IMR-90 (cell line): ENCODE data around the gene UGGT2. TPM values are rescaled to one million over a fixed set of nuclear protein-coding genes. Genes with fewer than 3 reads are reported as not detected.

Experiments
- ATAC-seq: fragments of 200-7000 bp; cut with Tn5 transposase; 2 replicates; pipeline ENCODE4 v1.9.1; 2020; ENCODE audit warnings: low read depth, mild to moderate bottlenecking, moderate library complexity
- BruUV-seq: library from RNA; stranded (reverse); fragments of 400-500 nt; replicated peaks from 2 replicates; lab custom pipeline; 2021; lab: Mats Ljungman, UMichigan
- CTCF ChIA-PET: fragments of 300-600 bp; formaldehyde crosslinking; extraction: SDS; loops from one replicate; lab custom pipeline; 2021; ENCODE audit warnings: antibody characterized with exemption; lab: Yijun Ruan, JAX
- POLR2A ChIA-PET: fragments of 300-600 bp; sonication (Branson Sonifier 250); formaldehyde crosslinking; loops from one replicate; lab custom pipeline; 2022; ENCODE audit warnings: antibody characterized with exemption; ENCODE audit not compliant: unreplicated experiment; lab: Charles Lee
- DNase-seq: peaks from one replicate; pipeline ENCODE4 v3.0.0; 2013
- H2AFZ ChIP-seq: replicated peaks from 2 replicates; pipeline ENCODE3; 2013; ENCODE audit warnings: low read length, mild to moderate bottlenecking; ENCODE audit not compliant: poor library complexity
- H2AK5ac ChIP-seq: 2 replicates; pipeline ENCODE4 v1.6.1; 2013; ENCODE audit warnings: low read depth, low read length, inconsistent platforms
- H2AK9ac ChIP-seq: replicated peaks from 2 replicates; pipeline ENCODE3; 2013; ENCODE audit warnings: mild to moderate bottlenecking, low read depth, low read length, moderate library complexity; ENCODE audit not compliant: poor library complexity
- H2BK120ac ChIP-seq: 2 replicates; pipeline ENCODE4 v1.6.1; 2013; ENCODE audit warnings: low read depth, low read length, inconsistent platforms
- H2BK15ac ChIP-seq: 3 replicates; pipeline ENCODE4 v1.6.1; 2013; ENCODE audit warnings: low read depth, low read length, inconsistent platforms
- H2BK20ac ChIP-seq: 2 replicates; pipeline ENCODE4 v1.6.1; 2013; ENCODE audit warnings: low read depth, mild to moderate bottlenecking, inconsistent platforms, low read length, moderate library complexity
- H2BK5ac ChIP-seq: 2 replicates; pipeline ENCODE4 v1.6.1; 2013; ENCODE audit warnings: mild to moderate bottlenecking, low read depth, low read length, inconsistent platforms; ENCODE audit not compliant: poor library complexity, severe bottlenecking
- H3K14ac ChIP-seq: replicated peaks from 2 replicates; pipeline ENCODE4 v1.6.1; 2013; ENCODE audit warnings: low read depth, low read length, inconsistent platforms
- H3K18ac ChIP-seq: 2 replicates; pipeline ENCODE4 v1.6.1; 2013; ENCODE audit warnings: low read depth, low read length, control low read depth
- H3K23ac ChIP-seq: 2 replicates; pipeline ENCODE4 v1.6.1; 2013; ENCODE audit warnings: low read depth, low read length, inconsistent platforms
- H3K27ac ChIP-seq: 2 replicates; pipeline ENCODE4 v1.5.1; 2013; ENCODE audit warnings: mild to moderate bottlenecking, control low read depth, low read length; ENCODE audit not compliant: insufficient read depth
- H3K27me3 ChIP-seq: 2 replicates; pipeline ENCODE4 v1.6.1; 2013; ENCODE audit warnings: low read length; ENCODE audit not compliant: control insufficient read depth, insufficient read depth
- H3K36me3 ChIP-seq: 2 replicates; pipeline ENCODE4 v1.6.1; 2013; ENCODE audit warnings: low read length, mixed read lengths; ENCODE audit not compliant: control insufficient read depth, insufficient read depth
- H3K4ac ChIP-seq: 2 replicates; pipeline ENCODE4 v1.6.1; 2013; ENCODE audit warnings: low read depth, low read length, inconsistent platforms
- H3K4me1 ChIP-seq: 2 replicates; pipeline ENCODE4 v1.6.1; 2013; ENCODE audit warnings: low read length, mixed read lengths; ENCODE audit not compliant: control insufficient read depth, insufficient read depth
- H3K4me2 ChIP-seq: 2 replicates; pipeline ENCODE4 v1.6.1; 2013; ENCODE audit warnings: low read depth, mild to moderate bottlenecking, control low read depth, low read length, moderate library complexity
- H3K4me3 ChIP-seq: 2 replicates; pipeline ENCODE4 v1.5.1; 2013; ENCODE audit warnings: low read depth, mild to moderate bottlenecking, control low read depth, low read length, moderate library complexity; ENCODE audit not compliant: insufficient read depth
- H3K56ac ChIP-seq: 2 replicates; pipeline ENCODE4 v1.6.1; 2013; ENCODE audit warnings: low read length, inconsistent platforms; ENCODE audit not compliant: insufficient read depth; ENCODE audit errors: extremely low read depth
- H3K79me1 ChIP-seq, 2 experiments: 2 replicates each; pipeline ENCODE4 v1.6.1; 2013; ENCODE audit warnings: low read length in 2 of 2, inconsistent platforms in 1 of 2, low read depth in 1 of 2
- H3K9ac ChIP-seq: 2 replicates; pipeline ENCODE4 v1.6.1; 2013; ENCODE audit warnings: low read depth, low read length, control low read depth
- H3K9me1 ChIP-seq: 2 replicates; pipeline ENCODE4 v1.6.1; 2013; ENCODE audit warnings: low read length, inconsistent platforms; ENCODE audit not compliant: insufficient read depth
- H3K9me3 ChIP-seq: 2 replicates; pipeline ENCODE4 v1.6.1; 2013; ENCODE audit warnings: low read length; ENCODE audit not compliant: control insufficient read depth, insufficient read depth
- H4K20me1 ChIP-seq: 2 replicates; pipeline ENCODE4 v1.6.1; 2013; ENCODE audit warnings: low read length, inconsistent platforms; ENCODE audit not compliant: insufficient read depth
- H4K5ac ChIP-seq: 2 replicates; pipeline ENCODE4 v1.6.1; 2013; ENCODE audit warnings: mild to moderate bottlenecking, low read depth, low read length, control low read depth
- H4K8ac ChIP-seq, 2 experiments: 2 replicates each; pipeline ENCODE4 v1.6.1; 2013; ENCODE audit warnings: low read depth in 2 of 2, low read length in 2 of 2, control low read depth in 1 of 2, inconsistent platforms in 1 of 2
- H4K91ac ChIP-seq: 2 replicates; pipeline ENCODE4 v1.6.1; 2013; ENCODE audit warnings: low read depth, low read length, inconsistent platforms; ENCODE audit not compliant: insufficient read depth
- BHLHE40 ChIP-seq: fragments of 150-350 bp; IDR thresholded peaks from 2 replicates; pipeline ENCODE4 v1.6.1; 2016; ENCODE audit warnings: mild to moderate bottlenecking, low read depth, low read length
- ELK1 ChIP-seq: fragments of 150-350 bp; IDR thresholded peaks from 2 replicates; pipeline ENCODE4 v1.6.1; 2016; ENCODE audit warnings: low read depth, mild to moderate bottlenecking, low read length, moderate library complexity, borderline replicate concordance
- FOS ChIP-seq: fragments of 150-350 bp; IDR thresholded peaks from 2 replicates; pipeline ENCODE4 v1.6.1; 2016; ENCODE audit warnings: low read depth, low read length
- MAZ ChIP-seq: IDR thresholded peaks from 2 replicates; pipeline ENCODE4 v1.6.1; 2012; ENCODE audit warnings: low read depth, mild to moderate bottlenecking, low read length, improper control_type of control experiment, moderate library complexity, borderline replicate concordance
- MXI1 ChIP-seq: IDR thresholded peaks from 2 replicates; pipeline ENCODE4 v1.6.1; 2012; ENCODE audit warnings: low read depth, mild to moderate bottlenecking, low read length, moderate library complexity, borderline replicate concordance
- NFE2L2 ChIP-seq: fragments of 150-350 bp; IDR thresholded peaks from 2 replicates; pipeline ENCODE4 v1.6.1; 2016; ENCODE audit warnings: low read depth, mild to moderate bottlenecking, low read length
- RCOR1 ChIP-seq: IDR thresholded peaks from 2 replicates; pipeline ENCODE4 v1.6.1; 2012; ENCODE audit warnings: mild to moderate bottlenecking, low read length, improper control_type of control experiment; ENCODE audit not compliant: insufficient replicate concordance
- SMC3 ChIP-seq: fragments of 150-350 bp; IDR thresholded peaks from 2 replicates; pipeline ENCODE4 v1.6.1; 2016; ENCODE audit warnings: low read depth, mild to moderate bottlenecking, antibody characterized with exemption, low read length, moderate library complexity
- USF2 ChIP-seq: fragments of 150-350 bp; IDR thresholded peaks from 2 replicates; pipeline ENCODE4 v1.6.1; 2017; ENCODE audit warnings: mild to moderate bottlenecking, antibody characterized with exemption, low read length, low read depth
- WGBS, 2 experiments: methylation state at CpG; one replicate each; pipeline versions ENCODE4 v1.1.5 to v1.1.7; 2013; ENCODE audit warnings: missing lambda C conversion rate in 2 of 2; ENCODE audit not compliant: insufficient read length in 1 of 2; ENCODE audit errors: extremely low coverage in 2 of 2; 5-methylcytosine and 5-hydroxymethylcytosine counted together
- dilution Hi-C: fragments of 300-500 bp; cut with HindIII; formaldehyde crosslinking; loops from one replicate; pipeline ENCODE4 v1.14.3; 2018; ENCODE audit warnings: low sequenced_read_pairs; ENCODE audit not compliant: unreplicated experiment
- in situ Hi-C: fragments of 300-500 bp; cut with MboI; formaldehyde crosslinking; loops from 3 replicates; pipeline ENCODE4 v1.14.3; 2019; ENCODE audit warnings: low sequenced_read_pairs, inconsistent platforms, mixed read lengths
- intact Hi-C: fragments of 100-400 bp; cut with micrococcal nuclease; formaldehyde crosslinking; loops from 2 replicates; pipeline ENCODE4 v1.10.0; 2022
- polyA plus RNA-seq, 3 experiments: library from polyadenylated mRNA; depleted of rRNA; stranded (reverse); fragments of >200 nt; gene quantifications; 2 replicates each; pipeline ENCODE4 v1.2.3, GENCODE V29; 2012; ENCODE audit warnings: low replicate concordance in 1 of 3
- total RNA-seq: library from RNA; depleted of rRNA; stranded (reverse); fragments of >200 nt; gene quantifications from 2 replicates; pipeline ENCODE4 v1.2.3, GENCODE V29; 2012

Gene UGGT2
- total and polyA plus RNA-seq, 2 of the 4 experiments (the other 2 are of a cell fraction) = 21.4 to 40.1 TPM

- Histone ChIP-seq H3K23ac (no peak overlapping the region), H3K9me3 (no peaks in the 10 kb centered on the region), H2AK5ac (no peak overlapping the region), H2BK5ac (no peak overlapping the region), H2BK120ac (no peak overlapping the region), H3K4me1 (no peaks in the 10 kb centered on the region), H3K56ac (no peak overlapping the region), H3K27me3 (no peaks in the 10 kb centered on the region), H3K4me2 (no peak overlapping the region), H3K27ac (no peak overlapping the region), H3K4me3 (no peak overlapping the region), H2AFZ (no peak overlapping the region), H3K36me3 (peaks cover 5% of the 10 kb centered on the region), H4K5ac (no peak overlapping the region), H4K20me1 (no peaks in the 10 kb centered on the region), H4K91ac (no peak overlapping the region), H3K18ac (no peak overlapping the region), H3K9me1 (0 out of 2 replicates have a peak, but pooled peaks cover 4% of the 10 kb centered on the region), H2BK20ac (no peak overlapping the region), H4K8ac (no peak overlapping the region), H3K14ac (no peak overlapping the region), H3K79me1 (no peaks in the 10 kb centered on the region), H3K9ac (no peak overlapping the region), H3K4ac (no peak overlapping the region), H2AK9ac (no peak overlapping the region), H2BK15ac (no peak overlapping the region)
- in situ Hi-C loops = no loop called here
- intact Hi-C loops = no loop called here
- DNase-seq (no peak), ATAC-seq (no peak)
- 92% methylated on average over 2 of the region's 5 CpGs; no CpG with 5 or more reads in 1 of the 2 experiments for WGBS, 2 experiments
- ChIA-PET POLR2A (no interaction called here), CTCF (no interaction called here)
- dilution Hi-C loops = no loop called here
- TF ChIP-seq SMC3 (no peak), MXI1 (no peak), USF2 (no peak), RCOR1 (no peak), ELK1 (no peak), NFE2L2 (no peak), MAZ (no peak), FOS (no peak), BHLHE40 (no peak)
- BruUV-seq = no TSS peak
These were observed 159.3 kb downstream of the UGGT2 start for GRCh38 chr13:95893861-95894260.
